HEK293 (cell line): ENCODE data around the gene FILIP1L.

Source experiments
- CTCF ChIA-PET: fragments of 350-600 bp; formaldehyde crosslinking; extraction: SDS; loops from one replicate; lab custom pipeline; 2021; ENCODE audit warnings: antibody characterized with exemption; lab: Yijun Ruan, JAX
- POLR2A ChIA-PET: fragments of 300-600 bp; formaldehyde crosslinking; extraction: SDS; loops from one replicate; lab custom pipeline; 2020; ENCODE audit warnings: antibody characterized with exemption, inconsistent platforms; lab: Yijun Ruan, JAX
- H3K27ac ChIP-seq: fragments of 200-500 bp; sonication (Bioruptor generic); 2 replicates; pipeline ENCODE4 v1.5.1; 2014; ENCODE audit warnings: low read depth, low read length, control low read depth, inconsistent platforms; ENCODE audit errors: extremely low read depth
- H3K36me3 ChIP-seq, 2 experiments: fragments of 200-500 bp in 1 of 2; sonication (Bioruptor generic) in 1 of 2; 1 replicate in 1 of 2; 2 replicates in 1 of 2; pipeline ENCODE4 v1.5.1; 2014 to 2017; ENCODE audit warnings: inconsistent platforms in 2 of 2, low read length in 2 of 2; ENCODE audit not compliant: control insufficient read depth in 2 of 2, insufficient read depth in 1 of 2
- H3K4me1 ChIP-seq: fragments of 200-500 bp; sonication (Bioruptor generic); 2 replicates; pipeline ENCODE4 v1.5.1; 2014; ENCODE audit warnings: mild to moderate bottlenecking, low read length, inconsistent platforms; ENCODE audit not compliant: control insufficient read depth, insufficient read depth
- H3K4me3 ChIP-seq: 2 replicates; pipeline ENCODE4 v1.5.1; 2011; ENCODE audit warnings: low read depth, mild to moderate bottlenecking, control low read depth, low read length, moderate library complexity
- H3K9me3 ChIP-seq: fragments of 200-500 bp; sonication (Bioruptor generic); 2 replicates; pipeline ENCODE4 v1.5.1; 2014; ENCODE audit warnings: low read depth, low read length, inconsistent platforms; ENCODE audit not compliant: control insufficient read depth, insufficient read depth
- SCRT1 ChIP-seq: fragments of 450-650 bp; formaldehyde crosslinking; IDR thresholded peaks from 2 replicates; pipeline ENCODE4 v1.5.1; 2016; ENCODE audit warnings: missing biosample characterization, missing genetic modification characterization, borderline replicate concordance
- ZBTB20 ChIP-seq: fragments of 450-650 bp; formaldehyde crosslinking; IDR thresholded peaks from 2 replicates; pipeline ENCODE4 v1.5.1; 2016; ENCODE audit warnings: missing biosample characterization, missing genetic modification characterization
- ZFP41 ChIP-seq: fragments of 450-650 bp; formaldehyde crosslinking; IDR thresholded peaks from 2 replicates; pipeline ENCODE4 v1.5.1; 2016; ENCODE audit warnings: missing biosample characterization, missing genetic modification characterization, borderline replicate concordance
- ZNF112 ChIP-seq: fragments of 450-650 bp; formaldehyde crosslinking; IDR thresholded peaks from 2 replicates; pipeline ENCODE4 v1.5.0; 2017; ENCODE audit warnings: missing biosample characterization, missing genetic modification characterization
- ZNF121 ChIP-seq: fragments of 450-650 bp; formaldehyde crosslinking; IDR thresholded peaks from 2 replicates; pipeline ENCODE4 v1.5.1; 2016; ENCODE audit warnings: missing biosample characterization, missing genetic modification characterization
- ZNF132 ChIP-seq: fragments of 450-650 bp; formaldehyde crosslinking; IDR thresholded peaks from 2 replicates; pipeline ENCODE4 v1.5.1; 2017; ENCODE audit warnings: missing biosample characterization, missing genetic modification characterization, borderline replicate concordance
- ZNF16 ChIP-seq: fragments of 450-650 bp; formaldehyde crosslinking; IDR thresholded peaks from 2 replicates; pipeline ENCODE4 v1.5.1; 2016; ENCODE audit warnings: low read depth, missing biosample characterization, missing genetic modification characterization
- ZNF350 ChIP-seq: fragments of 450-650 bp; formaldehyde crosslinking; IDR thresholded peaks from 2 replicates; pipeline ENCODE4 v1.5.0; 2017; ENCODE audit warnings: missing biosample characterization, mild to moderate bottlenecking, missing genetic modification characterization
- ZNF623 ChIP-seq: fragments of 450-650 bp; formaldehyde crosslinking; IDR thresholded peaks from 2 replicates; pipeline ENCODE4 v1.5.1; 2016; ENCODE audit warnings: missing biosample characterization, missing genetic modification characterization
- ZNF670 ChIP-seq: fragments of 450-650 bp; formaldehyde crosslinking; IDR thresholded peaks from 2 replicates; pipeline ENCODE4 v1.5.1; 2016; ENCODE audit warnings: missing biosample characterization, missing genetic modification characterization, low read depth
- ZNF701 ChIP-seq: fragments of 450-650 bp; formaldehyde crosslinking; IDR thresholded peaks from 2 replicates; pipeline ENCODE4 v1.5.1; 2016; ENCODE audit warnings: missing biosample characterization, missing genetic modification characterization
- ZSCAN23 ChIP-seq: fragments of 450-650 bp; formaldehyde crosslinking; IDR thresholded peaks from 2 replicates; pipeline ENCODE4 v1.5.1; 2016; ENCODE audit warnings: missing biosample characterization, missing genetic modification characterization
- ZXDB ChIP-seq: fragments of 450-650 bp; formaldehyde crosslinking; IDR thresholded peaks from 2 replicates; pipeline ENCODE4 v1.5.1; 2016; ENCODE audit warnings: missing biosample characterization, missing genetic modification characterization
- TF ChIP-seq, protein P1 (sequence below): fragments of 450-650 bp; formaldehyde crosslinking; IDR thresholded peaks from 2 replicates; pipeline ENCODE4 v1.5.1; 2016; ENCODE audit warnings: missing biosample characterization, missing genetic modification characterization
- TF ChIP-seq, protein P2 (sequence below): fragments of 450-650 bp; formaldehyde crosslinking; IDR thresholded peaks from 2 replicates; pipeline ENCODE4 v1.5.1; 2016; ENCODE audit warnings: missing biosample characterization, missing genetic modification characterization
- TF ChIP-seq, protein P3 (sequence below): fragments of 450-650 bp; formaldehyde crosslinking; IDR thresholded peaks from 2 replicates; pipeline ENCODE4 v1.5.1; 2016; ENCODE audit warnings: missing biosample characterization, missing genetic modification characterization
- TF ChIP-seq, protein P4 (sequence below): fragments of 450-650 bp; formaldehyde crosslinking; IDR thresholded peaks from 2 replicates; pipeline ENCODE4 v1.5.1; 2016; ENCODE audit warnings: missing biosample characterization, missing genetic modification characterization

The FILIP1L gene

DNA sequence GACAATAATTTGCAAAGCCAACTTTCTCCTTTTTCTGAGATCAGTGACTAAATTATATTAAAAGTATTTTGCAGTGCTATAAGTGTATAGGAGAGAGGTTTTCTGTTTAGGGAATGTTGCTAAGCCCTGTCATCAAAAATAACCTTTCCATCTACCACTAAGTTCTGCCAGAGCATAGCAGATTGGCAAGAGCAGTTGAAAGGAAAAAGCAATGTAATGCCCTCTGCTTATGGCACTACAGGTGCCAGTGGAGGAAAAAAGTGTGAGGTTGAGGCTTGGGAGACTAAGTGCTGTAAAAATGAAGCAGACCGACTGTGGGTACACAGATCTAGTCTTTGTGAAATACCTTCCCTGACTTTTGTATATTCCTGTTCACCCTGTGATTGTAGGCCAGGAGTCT lies 11.5 kb downstream of the FILIP1L start:
- Histone ChIP-seq H3K4me1 (peaks cover 24% of the 10 kb centered on the region), H3K4me3 (no peak overlapping the region), H3K9me3 (no peaks in the 10 kb centered on the region), H3K36me3 (no peaks in the 10 kb centered on the region), H3K27ac (no peak overlapping the region)
- ChIA-PET POLR2A (interaction anchor here (1.0 kb wide), 1 partner anchor 13 kb away, joined by 4 read pairs; no protein-coding TSS in a partner anchor), CTCF (interaction anchor here (0.6 to 1.0 kb wide), 3 partner anchors 10 to 152 kb away, joined by 3 read pairs; no protein-coding TSS in a partner anchor)
- TF ChIP-seq ZBTB20 (tag by site-specific recombination) (no peak), ZNF121 (tag by site-specific recombination) (no peak), SCRT1 (tag by site-specific recombination) (no peak)

DNA sequence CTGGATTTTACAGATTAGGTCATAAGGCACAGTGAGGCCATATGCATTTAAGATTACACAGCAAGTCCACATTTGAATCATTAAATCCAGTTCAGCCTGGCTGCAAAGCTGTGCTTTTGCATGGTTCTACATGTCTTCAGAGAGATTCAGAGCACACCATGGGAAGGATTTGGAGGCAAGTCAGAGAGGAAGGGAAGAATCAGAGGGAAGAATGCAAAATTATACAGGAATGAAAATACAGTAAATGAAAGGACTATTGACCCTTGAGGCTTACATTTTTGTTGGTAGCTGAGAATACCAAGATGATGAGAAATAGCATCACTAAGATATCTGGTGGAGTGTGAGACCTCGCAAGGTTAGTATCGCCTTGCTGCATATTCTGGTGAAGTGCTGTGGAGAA lies 13.9 kb downstream of the FILIP1L start:
- Histone ChIP-seq H3K9me3 (no peaks in the 10 kb centered on the region), H3K27ac (no peak overlapping the region), H3K4me3 (no peak overlapping the region), H3K36me3 (no peaks in the 10 kb centered on the region), H3K4me1 (peaks cover 11% of the 10 kb centered on the region; the same call in 1 of the 2 replicates)
- CTCF ChIA-PET = interaction anchor here (1.0 kb wide), 1 partner anchor 257 kb away, joined by 5 read pairs; no protein-coding TSS in a partner anchor
- TF ChIP-seq, protein P1, sequence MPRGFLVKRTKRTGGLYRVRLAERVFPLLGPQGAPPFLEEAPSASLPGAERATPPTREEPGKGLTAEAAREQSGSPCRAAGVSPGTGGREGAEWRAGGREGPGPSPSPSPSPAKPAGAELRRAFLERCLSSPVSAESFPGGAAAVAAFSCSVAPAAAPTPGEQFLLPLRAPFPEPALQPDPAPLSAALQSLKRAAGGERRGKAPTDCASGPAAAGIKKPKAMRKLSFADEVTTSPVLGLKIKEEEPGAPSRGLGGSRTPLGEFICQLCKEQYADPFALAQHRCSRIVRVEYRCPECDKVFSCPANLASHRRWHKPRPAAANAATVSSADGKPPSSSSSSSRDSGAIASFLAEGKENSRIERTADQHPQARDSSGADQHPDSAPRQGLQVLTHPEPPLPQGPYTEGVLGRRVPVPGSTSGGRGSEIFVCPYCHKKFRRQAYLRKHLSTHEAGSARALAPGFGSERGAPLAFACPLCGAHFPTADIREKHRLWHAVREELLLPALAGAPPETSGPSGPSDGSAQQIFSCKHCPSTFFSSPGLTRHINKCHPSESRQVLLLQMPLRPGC = no peak
- TF ChIP-seq, protein P2, sequence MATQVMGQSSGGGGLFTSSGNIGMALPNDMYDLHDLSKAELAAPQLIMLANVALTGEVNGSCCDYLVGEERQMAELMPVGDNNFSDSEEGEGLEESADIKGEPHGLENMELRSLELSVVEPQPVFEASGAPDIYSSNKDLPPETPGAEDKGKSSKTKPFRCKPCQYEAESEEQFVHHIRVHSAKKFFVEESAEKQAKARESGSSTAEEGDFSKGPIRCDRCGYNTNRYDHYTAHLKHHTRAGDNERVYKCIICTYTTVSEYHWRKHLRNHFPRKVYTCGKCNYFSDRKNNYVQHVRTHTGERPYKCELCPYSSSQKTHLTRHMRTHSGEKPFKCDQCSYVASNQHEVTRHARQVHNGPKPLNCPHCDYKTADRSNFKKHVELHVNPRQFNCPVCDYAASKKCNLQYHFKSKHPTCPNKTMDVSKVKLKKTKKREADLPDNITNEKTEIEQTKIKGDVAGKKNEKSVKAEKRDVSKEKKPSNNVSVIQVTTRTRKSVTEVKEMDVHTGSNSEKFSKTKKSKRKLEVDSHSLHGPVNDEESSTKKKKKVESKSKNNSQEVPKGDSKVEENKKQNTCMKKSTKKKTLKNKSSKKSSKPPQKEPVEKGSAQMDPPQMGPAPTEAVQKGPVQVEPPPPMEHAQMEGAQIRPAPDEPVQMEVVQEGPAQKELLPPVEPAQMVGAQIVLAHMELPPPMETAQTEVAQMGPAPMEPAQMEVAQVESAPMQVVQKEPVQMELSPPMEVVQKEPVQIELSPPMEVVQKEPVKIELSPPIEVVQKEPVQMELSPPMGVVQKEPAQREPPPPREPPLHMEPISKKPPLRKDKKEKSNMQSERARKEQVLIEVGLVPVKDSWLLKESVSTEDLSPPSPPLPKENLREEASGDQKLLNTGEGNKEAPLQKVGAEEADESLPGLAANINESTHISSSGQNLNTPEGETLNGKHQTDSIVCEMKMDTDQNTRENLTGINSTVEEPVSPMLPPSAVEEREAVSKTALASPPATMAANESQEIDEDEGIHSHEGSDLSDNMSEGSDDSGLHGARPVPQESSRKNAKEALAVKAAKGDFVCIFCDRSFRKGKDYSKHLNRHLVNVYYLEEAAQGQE (tag by site-specific recombination) = no peak
- POLR2A ChIA-PET = no interaction called here

DNA sequence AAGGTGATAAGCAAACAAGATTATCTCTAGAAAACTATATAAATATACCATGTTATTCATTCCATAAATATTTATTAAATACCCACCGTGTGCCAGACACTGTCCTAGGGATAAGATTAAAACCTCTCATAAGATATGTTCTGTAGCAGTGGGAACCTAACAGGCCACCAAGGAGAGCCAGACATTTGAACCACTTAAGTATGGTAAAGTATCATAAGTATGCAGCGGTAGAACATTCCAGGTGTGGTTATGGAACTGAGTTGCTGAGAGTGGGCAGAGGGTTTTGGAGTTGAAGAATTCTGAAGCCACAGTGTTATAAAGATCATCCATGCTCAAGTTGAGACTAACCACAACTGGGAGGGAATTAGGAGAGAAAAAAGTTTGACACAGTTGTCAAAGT lies 14.7 kb downstream of the FILIP1L start:
- Histone ChIP-seq H3K27ac (no peak overlapping the region), H3K9me3 (no peaks in the 10 kb centered on the region), H3K4me1 (peaks cover 11% of the 10 kb centered on the region; the same call in 1 of the 2 replicates), H3K36me3 (no peaks in the 10 kb centered on the region), H3K4me3 (no peak overlapping the region)
- POLR2A ChIA-PET = no interaction called here
- CTCF ChIA-PET = no interaction called here
- no peak for TF ChIP-seq ZNF16 (tag by site-specific recombination)
- TF ChIP-seq, protein P3, sequence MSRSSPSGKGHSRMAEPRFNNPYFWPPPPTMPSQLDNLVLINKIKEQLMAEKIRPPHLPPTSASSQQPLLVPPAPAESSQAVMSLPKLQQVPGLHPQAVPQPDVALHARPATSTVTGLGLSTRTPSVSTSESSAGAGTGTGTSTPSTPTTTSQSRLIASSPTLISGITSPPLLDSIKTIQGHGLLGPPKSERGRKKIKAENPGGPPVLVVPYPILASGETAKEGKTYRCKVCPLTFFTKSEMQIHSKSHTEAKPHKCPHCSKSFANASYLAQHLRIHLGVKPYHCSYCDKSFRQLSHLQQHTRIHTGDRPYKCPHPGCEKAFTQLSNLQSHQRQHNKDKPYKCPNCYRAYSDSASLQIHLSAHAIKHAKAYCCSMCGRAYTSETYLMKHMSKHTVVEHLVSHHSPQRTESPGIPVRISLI = no peak
- TF ChIP-seq ZNF623 (tag by site-specific recombination) = no peak
- no peak for TF ChIP-seq ZFP41 (tag by site-specific recombination)
- TF ChIP-seq ZNF112 (tag by site-specific recombination) = no peak
- no peak for TF ChIP-seq ZNF670

DNA sequence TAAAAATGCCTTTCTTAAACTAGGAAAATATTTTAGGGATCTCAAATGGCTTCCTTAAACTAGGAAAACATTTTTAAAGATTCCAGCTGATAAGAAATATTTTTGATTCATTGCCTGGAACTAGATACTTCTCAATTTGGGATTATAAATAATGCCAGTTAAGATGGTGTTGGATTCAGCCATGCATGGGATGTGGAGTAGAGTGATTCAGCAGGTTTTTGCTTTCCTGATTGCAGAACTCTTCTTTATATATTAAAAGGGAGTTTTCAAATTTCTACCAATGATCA lies 15.6 kb downstream of the FILIP1L start:
- Histone ChIP-seq H3K9me3 (no peaks in the 10 kb centered on the region), H3K36me3 (no peaks in the 10 kb centered on the region), H3K27ac (no peak overlapping the region), H3K4me1 (0 out of 2 replicates have a peak, but pooled peaks cover 11% of the 10 kb centered on the region), H3K4me3 (no peak overlapping the region)
- CTCF ChIA-PET = no interaction called here
- POLR2A ChIA-PET = no interaction called here
- TF ChIP-seq ZNF132 (tag by site-specific recombination) (no peak), ZNF701 (tag by site-specific recombination) (no peak), ZSCAN23 (no peak), ZNF350 (tag by site-specific recombination) (no peak), ZXDB (no peak)
- TF ChIP-seq, protein P2 (tag by site-specific recombination) = no peak
- TF ChIP-seq, protein P4, sequence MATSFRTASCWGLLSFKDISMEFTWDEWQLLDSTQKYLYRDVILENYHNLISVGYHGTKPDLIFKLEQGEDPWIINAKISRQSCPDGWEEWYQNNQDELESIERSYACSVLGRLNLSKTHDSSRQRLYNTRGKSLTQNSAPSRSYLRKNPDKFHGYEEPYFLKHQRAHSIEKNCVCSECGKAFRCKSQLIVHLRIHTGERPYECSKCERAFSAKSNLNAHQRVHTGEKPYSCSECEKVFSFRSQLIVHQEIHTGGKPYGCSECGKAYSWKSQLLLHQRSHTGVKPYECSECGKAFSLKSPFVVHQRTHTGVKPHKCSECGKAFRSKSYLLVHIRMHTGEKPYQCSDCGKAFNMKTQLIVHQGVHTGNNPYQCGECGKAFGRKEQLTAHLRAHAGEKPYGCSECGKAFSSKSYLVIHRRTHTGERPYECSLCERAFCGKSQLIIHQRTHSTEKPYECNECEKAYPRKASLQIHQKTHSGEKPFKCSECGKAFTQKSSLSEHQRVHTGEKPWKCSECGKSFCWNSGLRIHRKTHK (tag by site-specific recombination) = no peak
